Stimulated activated naive B cell treated with anti-CD40 and anti-IgM and Interleukin-4, amounts not matched to agents 10 μg/mL and 1 μg/mL and 100 μg/mL, for 72 hours (primary cell): ENCODE measurements around the gene CYTH2.

Experiments used
- ATAC-seq, 2 donors: fragments of 150-1000 bp; cut with Tn5 transposase; replicated peaks; 2 replicates each; pipeline ENCODE4 v1.10.0; 2021; ENCODE audit warnings: moderate library complexity in 1 of 2
- DNase-seq: peaks from one replicate; pipeline ENCODE4 v3.0.0; 2021
- H3K27ac Mint-ChIP-seq: one replicate; pipeline ENCODE4 v1.8.0; 2022; ENCODE audit warnings: mild to moderate bottlenecking, mixed read lengths
- H3K27me3 Mint-ChIP-seq, 2 donors: one replicate each; pipeline ENCODE4 v1.8.0; 2022; ENCODE audit warnings: mixed read lengths in 2 of 2
- H3K36me3 Mint-ChIP-seq, 2 donors: one replicate each; pipeline ENCODE4 v1.8.0; 2022; ENCODE audit warnings: mixed read lengths in 2 of 2, mild to moderate bottlenecking in 1 of 2
- H3K4me1 Mint-ChIP-seq, 2 donors: one replicate each; pipeline ENCODE4 v1.8.0; 2022; ENCODE audit warnings: mixed read lengths in 2 of 2, mild to moderate bottlenecking in 1 of 2
- H3K4me3 Mint-ChIP-seq, 2 donors: one replicate each; pipeline ENCODE4 v1.8.0; 2022; ENCODE audit warnings: mild to moderate bottlenecking in 2 of 2, mixed read lengths in 2 of 2, moderate library complexity in 1 of 2
- H3K9me3 Mint-ChIP-seq, 2 donors: one replicate each; pipeline ENCODE4 v1.8.0; 2022; ENCODE audit warnings: mixed read lengths in 2 of 2, mild to moderate bottlenecking in 1 of 2

Gene CYTH2

GRCh38 chr19:48469289-48469881 is at the start of gene CYTH2:
Gene CYTH2 (plus strand): TSS chr19:48469369. CDS start chr19:48469508, 139 bp downstream.
- Mint-ChIP-seq H3K9me3 (no peaks in the 10 kb centered on the region), H3K27ac (peak within 1 kb of the TSS; percentile 93), H3K36me3 (peaks cover 26 to 34% of the 10 kb centered on the region in 2 donors), H3K4me3 (peak within 1 kb of the TSS; percentile 83 to 89), H3K4me1 (peaks cover 13 to 42% of the 10 kb centered on the region in 2 donors), H3K27me3 (no peaks in the 10 kb centered on the region)
- peak; percentile 62 for DNase-seq
- peak; percentile 30 to 37 for ATAC-seq

- Mint-ChIP-seq H3K27ac (no peak overlapping the region), H3K4me1 (peaks cover 18 to 30% of the 10 kb centered on the region in 2 donors), H3K27me3 (peaks cover 26 to 36% of the 10 kb centered on the region in 2 donors), H3K9me3 (no peaks in the 10 kb centered on the region), H3K4me3 (no peak overlapping the region), H3K36me3 (no peaks in the 10 kb centered on the region)
- DNase-seq (no peak), ATAC-seq (no peak)
Measured at GRCh38 chr19:48421548-48421947, 47.6 kb upstream of the CYTH2 start.

- DNase-seq = no peak
- H3K27me3 Mint-ChIP-seq = peaks cover 6 to 10% of the 10 kb centered on the region in 2 donors
- peak overlapping the region; percentile 40 to 54 for H3K4me3 Mint-ChIP-seq
- peak; percentile 85 to 90 for ATAC-seq
- H3K4me1 Mint-ChIP-seq = peaks cover 10 to 15% of the 10 kb centered on the region in 2 donors
- no peaks in the 10 kb centered on the region for H3K9me3 Mint-ChIP-seq
- peak overlapping the region; percentile 7 for H3K27ac Mint-ChIP-seq
- H3K36me3 Mint-ChIP-seq = no peaks in the 10 kb centered on the region
Measured at GRCh38 chr19:48424694-48425219, 44.4 kb upstream of the CYTH2 start.

- H3K36me3 Mint-ChIP-seq = peaks cover 0 to 2% of the 10 kb centered on the region in 2 donors
- H3K27ac Mint-ChIP-seq = no peak overlapping the region
- H3K9me3 Mint-ChIP-seq = peaks cover 0 to 3% of the 10 kb centered on the region in 2 donors
- H3K27me3 Mint-ChIP-seq = peaks cover 3 to 12% of the 10 kb centered on the region in 2 donors
- peaks cover 6 to 10% of the 10 kb centered on the region in 2 donors for H3K4me1 Mint-ChIP-seq
- ATAC-seq = no peak
- H3K4me3 Mint-ChIP-seq = no peak overlapping the region
- no peak for DNase-seq
Measured at GRCh38 chr19:48428670-48429069, 40.5 kb upstream of the CYTH2 start.

GRCh38 chr19:48433337-48433736 is 35.8 kb upstream of the CYTH2 start:
- Mint-ChIP-seq H3K4me3 (no peak overlapping the region), H3K27me3 (peaks cover 27 to 41% of the 10 kb centered on the region in 2 donors), H3K36me3 (peaks cover 0 to 2% of the 10 kb centered on the region in 2 donors), H3K9me3 (peaks cover 0 to 3% of the 10 kb centered on the region in 2 donors), H3K4me1 (no peaks in the 10 kb centered on the region), H3K27ac (no peak overlapping the region)
- ATAC-seq (no peak), DNase-seq (no peak)

GRCh38 chr19:48436586-48436985 is 32.6 kb upstream of the CYTH2 start:
- Mint-ChIP-seq H3K4me3 (no peak overlapping the region), H3K36me3 (no peaks in the 10 kb centered on the region), H3K27ac (no peak overlapping the region)

GRCh38 chr19:48441360-48442050 is 27.7 kb upstream of the CYTH2 start:
- no peak for DNase-seq
- Mint-ChIP-seq H3K9me3 (no peaks in the 10 kb centered on the region), H3K4me1 (peaks cover 15 to 26% of the 10 kb centered on the region in 2 donors), H3K4me3 (peak overlapping the region; percentile 55 to 66), H3K36me3 (peaks cover 3 to 11% of the 10 kb centered on the region in 2 donors), H3K27ac (peak overlapping the region; percentile 77), H3K27me3 (peaks cover 32 to 55% of the 10 kb centered on the region in 2 donors)
- no peak for ATAC-seq

More at GRCh38 chr19:48436586-48436985, 32.6 kb upstream of the CYTH2 start:
- peaks cover 30 to 51% of the 10 kb centered on the region in 2 donors for H3K27me3 Mint-ChIP-seq
- no peaks in the 10 kb centered on the region for H3K4me1 Mint-ChIP-seq
- no peak for DNase-seq
- H3K9me3 Mint-ChIP-seq = peaks cover 0 to under 1% of the 10 kb centered on the region in 2 donors
- ATAC-seq = no peak

- Mint-ChIP-seq H3K27me3 (peaks cover 24 to 46% of the 10 kb centered on the region in 2 donors), H3K4me3 (peak overlapping the region; percentile 55 to 66), H3K27ac (peak overlapping the region; percentile 77), H3K36me3 (peaks cover 3 to 13% of the 10 kb centered on the region in 2 donors), H3K9me3 (no peaks in the 10 kb centered on the region), H3K4me1 (peaks cover 17 to 32% of the 10 kb centered on the region in 2 donors)
- ATAC-seq (no peak), DNase-seq (no peak)
Measured at GRCh38 chr19:48442116-48443035, 26.8 kb upstream of the CYTH2 start.

GRCh38 chr19:48443256-48443655 is 25.9 kb upstream of the CYTH2 start:
- H3K27ac Mint-ChIP-seq = no peak overlapping the region
- H3K4me3 Mint-ChIP-seq = no peak overlapping the region
- H3K4me1 Mint-ChIP-seq = peaks cover 19 to 39% of the 10 kb centered on the region in 2 donors
- DNase-seq (no peak), ATAC-seq (no peak)
- H3K27me3 Mint-ChIP-seq = peaks cover 19 to 39% of the 10 kb centered on the region in 2 donors
- peaks cover 5 to 15% of the 10 kb centered on the region in 2 donors for H3K36me3 Mint-ChIP-seq
- H3K9me3 Mint-ChIP-seq = no peaks in the 10 kb centered on the region

GRCh38 chr19:48443731-48444128 is 25.4 kb upstream of the CYTH2 start:
- Mint-ChIP-seq H3K4me1 (peaks cover 24 to 42% of the 10 kb centered on the region in 2 donors), H3K27me3 (peaks cover 19 to 39% of the 10 kb centered on the region in 2 donors), H3K4me3 (peak overlapping the region in 1 of 2 donors; percentile 98), H3K9me3 (no peaks in the 10 kb centered on the region), H3K27ac (no peak overlapping the region), H3K36me3 (peaks cover 9 to 20% of the 10 kb centered on the region in 2 donors)
- DNase-seq (no peak), ATAC-seq (no peak)

GRCh38 chr19:48444129-48444935 is 24.8 kb upstream of the CYTH2 start:
- H3K4me1 Mint-ChIP-seq = peaks cover 26 to 46% of the 10 kb centered on the region in 2 donors

GRCh38 chr19:48444936-48445200 is 24.3 kb upstream of the CYTH2 start:
- ATAC-seq (no peak), DNase-seq (no peak)
- no peaks in the 10 kb centered on the region for H3K9me3 Mint-ChIP-seq
- H3K27me3 Mint-ChIP-seq = peaks cover 19 to 34% of the 10 kb centered on the region in 2 donors
- H3K27ac Mint-ChIP-seq = no peak overlapping the region
- H3K4me1 Mint-ChIP-seq = peaks cover 26 to 48% of the 10 kb centered on the region in 2 donors
- H3K36me3 Mint-ChIP-seq = peaks cover 17 to 30% of the 10 kb centered on the region in 2 donors
- H3K4me3 Mint-ChIP-seq = peak overlapping the region; percentile 91 to 98

More at GRCh38 chr19:48444129-48444935, 24.8 kb upstream of the CYTH2 start:
- Mint-ChIP-seq H3K27me3 (peaks cover 19 to 39% of the 10 kb centered on the region in 2 donors), H3K27ac (peak overlapping the region; percentile 85), H3K36me3 (peaks cover 14 to 26% of the 10 kb centered on the region in 2 donors), H3K9me3 (no peaks in the 10 kb centered on the region), H3K4me3 (peak overlapping the region; percentile 91 to 98)
- ATAC-seq (no peak), DNase-seq (no peak)

GRCh38 chr19:48445256-48445605 is 23.9 kb upstream of the CYTH2 start:
- H3K36me3 Mint-ChIP-seq = peaks cover 17 to 30% of the 10 kb centered on the region in 2 donors
- peak; percentile 54 to 60 for ATAC-seq
- DNase-seq = no peak
- H3K4me3 Mint-ChIP-seq = peak overlapping the region; percentile 91 to 98
- peaks cover 26 to 48% of the 10 kb centered on the region in 2 donors for H3K4me1 Mint-ChIP-seq
- H3K9me3 Mint-ChIP-seq = no peaks in the 10 kb centered on the region
- H3K27me3 Mint-ChIP-seq = peaks cover 19 to 33% of the 10 kb centered on the region in 2 donors
- H3K27ac Mint-ChIP-seq = peak overlapping the region; percentile 98
